ENCODE results near the gene ADAM22. TPM values are rescaled to one million over a fixed set of nuclear protein-coding genes. Genes with fewer than 3 reads are reported as not detected.

Gene ADAM22
- total and polyA plus RNA-seq, 10 donors, result 0.43 to 4.4 (median 3.0) TPM

GRCh38 chr7:88150033-88150432 lies 216.0 kb downstream of the ADAM22 start:
- H3K4me1 ChIP-seq, result no peaks in the 10 kb centered on the region
- DNase-seq, result no peak
- no peaks in the 10 kb centered on the region for H3K9me3 ChIP-seq
- 86 to 90% (median 87%) methylated on average over 4 of the region's 4 CpGs for WGBS, 5 donors
- intact Hi-C loops (cut with DNase I; ENCODE audit: low total_unique reads), result no loop called here
- H3K27me3 ChIP-seq (replicated peaks in 1 of 7), result no peaks in the 10 kb centered on the region
- no peak overlapping the region for H3K27ac ChIP-seq
- no peak overlapping the region for H3K4me3 ChIP-seq
- TF ChIP-seq POLR2A (IDR thresholded peaks at IDR 0.05) (no peak), CTCF (IDR thresholded peaks at IDR 0.05 in 8 of 11, conservative IDR thresholded peaks at IDR 0.05 in 3 of 11) (no peak), POLR2AphosphoS5 (IDR thresholded peaks at IDR 0.05) (no peak)
- H3K36me3 ChIP-seq, result peaks cover 0 to 4% (median 0%) of the 10 kb centered on the region in 6 donors

GRCh38 chr7:88151119-88151790 lies 217.2 kb downstream of the ADAM22 start:
- H3K36me3 ChIP-seq, result peaks cover 0 to 4% (median 0%) of the 10 kb centered on the region in 6 donors
- H3K4me1 ChIP-seq, result no peaks in the 10 kb centered on the region
- 87 to 92% (median 90%) methylated on average over 7 of the region's 7 CpGs for WGBS, 5 donors
- H3K9me3 ChIP-seq, result no peaks in the 10 kb centered on the region
- no peaks in the 10 kb centered on the region for H3K27me3 ChIP-seq (replicated peaks in 1 of 7)
- DNase-seq, result no peak
- H3K4me3 ChIP-seq, result no peak overlapping the region
- intact Hi-C loops (cut with DNase I; ENCODE audit: low total_unique reads), result no loop called here
- no peak overlapping the region for H3K27ac ChIP-seq
- TF ChIP-seq POLR2A (IDR thresholded peaks at IDR 0.05) (no peak), POLR2AphosphoS5 (IDR thresholded peaks at IDR 0.05) (no peak), CTCF (IDR thresholded peaks at IDR 0.05 in 8 of 11, conservative IDR thresholded peaks at IDR 0.05 in 3 of 11) (no peak)

- no peak overlapping the region for H3K4me3 ChIP-seq
- no peak for DNase-seq
- intact Hi-C loops (cut with DNase I; ENCODE audit: low total_unique reads), result no loop called here
- peaks cover 0 to 10% (median 2%) of the 10 kb centered on the region in 8 donors for H3K9me3 ChIP-seq
- H3K4me1 ChIP-seq, result no peaks in the 10 kb centered on the region
- TF ChIP-seq POLR2A (IDR thresholded peaks at IDR 0.05) (no peak), CTCF (IDR thresholded peaks at IDR 0.05 in 8 of 11, conservative IDR thresholded peaks at IDR 0.05 in 3 of 11) (no peak), POLR2AphosphoS5 (IDR thresholded peaks at IDR 0.05) (no peak)
- H3K27me3 ChIP-seq (replicated peaks in 1 of 7), result no peaks in the 10 kb centered on the region
- peaks cover 0 to 4% (median 0%) of the 10 kb centered on the region in 6 donors for H3K36me3 ChIP-seq
- H3K27ac ChIP-seq, result no peak overlapping the region
These were observed 219.3 kb downstream of the ADAM22 start for GRCh38 chr7:88153378-88153777.

GRCh38 chr7:88155756-88156155 lies 221.7 kb downstream of the ADAM22 start:
- 88 to 97% (median 94%) methylated on average over 4 of the region's 4 CpGs for WGBS, 5 donors
- H3K4me3 ChIP-seq, result no peak overlapping the region
- DNase-seq, result no peak
- H3K27me3 ChIP-seq (replicated peaks in 1 of 7), result no peaks in the 10 kb centered on the region
- H3K36me3 ChIP-seq, result peaks cover 0 to 4% (median 0%) of the 10 kb centered on the region in 6 donors
- peaks cover 0 to 29% (median 18%) of the 10 kb centered on the region in 8 donors for H3K9me3 ChIP-seq
- no peaks in the 10 kb centered on the region for H3K4me1 ChIP-seq
- TF ChIP-seq POLR2AphosphoS5 (IDR thresholded peaks at IDR 0.05) (no peak), CTCF (IDR thresholded peaks at IDR 0.05 in 8 of 11, conservative IDR thresholded peaks at IDR 0.05 in 3 of 11) (no peak), POLR2A (IDR thresholded peaks at IDR 0.05) (no peak)
- intact Hi-C loops (cut with DNase I; ENCODE audit: low total_unique reads), result no loop called here
- H3K27ac ChIP-seq, result no peak overlapping the region

Data from spleen (tissue), 11 donors.